ENCODE data around the gene IL4R.

- TF ChIP-seq POLR2AphosphoS5 (IDR thresholded peaks at IDR 0.05; ENCODE audit: low read depth, low read length) (no peak), REST (IDR thresholded peaks at IDR 0.05; ENCODE audit: insufficient read depth in 1 of 2, low read depth in 2 of 2, low read length in 1 of 2) (no peak), SIN3A (IDR thresholded peaks at IDR 0.05; ENCODE audit: borderline replicate concordance, insufficient read depth, low read depth, low read length) (no peak)
- TF ChIP-seq, protein P1, sequence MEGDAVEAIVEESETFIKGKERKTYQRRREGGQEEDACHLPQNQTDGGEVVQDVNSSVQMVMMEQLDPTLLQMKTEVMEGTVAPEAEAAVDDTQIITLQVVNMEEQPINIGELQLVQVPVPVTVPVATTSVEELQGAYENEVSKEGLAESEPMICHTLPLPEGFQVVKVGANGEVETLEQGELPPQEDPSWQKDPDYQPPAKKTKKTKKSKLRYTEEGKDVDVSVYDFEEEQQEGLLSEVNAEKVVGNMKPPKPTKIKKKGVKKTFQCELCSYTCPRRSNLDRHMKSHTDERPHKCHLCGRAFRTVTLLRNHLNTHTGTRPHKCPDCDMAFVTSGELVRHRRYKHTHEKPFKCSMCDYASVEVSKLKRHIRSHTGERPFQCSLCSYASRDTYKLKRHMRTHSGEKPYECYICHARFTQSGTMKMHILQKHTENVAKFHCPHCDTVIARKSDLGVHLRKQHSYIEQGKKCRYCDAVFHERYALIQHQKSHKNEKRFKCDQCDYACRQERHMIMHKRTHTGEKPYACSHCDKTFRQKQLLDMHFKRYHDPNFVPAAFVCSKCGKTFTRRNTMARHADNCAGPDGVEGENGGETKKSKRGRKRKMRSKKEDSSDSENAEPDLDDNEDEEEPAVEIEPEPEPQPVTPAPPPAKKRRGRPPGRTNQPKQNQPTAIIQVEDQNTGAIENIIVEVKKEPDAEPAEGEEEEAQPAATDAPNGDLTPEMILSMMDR (IDR thresholded peaks at IDR 0.05) = no peak
Observed at GRCh38 chr16:27325736-27326135, 12.0 kb downstream of the IL4R start.

All from Panc1 (cell line).